IPS-18a (cell line): ENCODE results near the gene TNFRSF12A.
"Not testable (repeated sequence)": the region's sequence is repeated elsewhere in the genome, so short reads cannot be mapped to it uniquely, and the experiment has no call there.

Experiments used
- H3K27ac ChIP-seq: one replicate; pipeline ENCODE4 v1.5.1; 2013; ENCODE audit warnings: low read length
- H3K27me3 ChIP-seq: one replicate; pipeline ENCODE4 v1.6.1; 2013; ENCODE audit warnings: mild to moderate bottlenecking, low read length; ENCODE audit not compliant: control insufficient read depth, insufficient read depth
- H3K36me3 ChIP-seq: one replicate; pipeline ENCODE4 v1.6.1; 2013; ENCODE audit warnings: low read depth, low read length; ENCODE audit not compliant: control insufficient read depth
- H3K4me1 ChIP-seq: one replicate; pipeline ENCODE4 v1.6.1; 2013; ENCODE audit warnings: low read depth, low read length; ENCODE audit not compliant: control insufficient read depth
- H3K4me3 ChIP-seq: one replicate; pipeline ENCODE4 v1.5.1; 2013; ENCODE audit warnings: low read length
- H3K9ac ChIP-seq: one replicate; pipeline ENCODE4 v1.6.1; 2013; ENCODE audit warnings: mild to moderate bottlenecking, low read length, moderate library complexity
- H3K9me3 ChIP-seq: one replicate; pipeline ENCODE4 v1.6.1; 2013; ENCODE audit warnings: low read depth, low read length; ENCODE audit not compliant: control insufficient read depth

The TNFRSF12A gene

GRCh38 chr16:3047387-3047720 lies 27.2 kb downstream of the TNFRSF12A start:
- Histone ChIP-seq H3K36me3 (no peaks in the 10 kb centered on the region), H3K4me3 (peak overlapping the region; percentile 70), H3K9ac (peak overlapping the region; percentile 42), H3K4me1 (no peaks in the 10 kb centered on the region), H3K27ac (no peak overlapping the region), H3K27me3 (peaks cover 39% of the 10 kb centered on the region), H3K9me3 (no peaks in the 10 kb centered on the region)

DNA sequence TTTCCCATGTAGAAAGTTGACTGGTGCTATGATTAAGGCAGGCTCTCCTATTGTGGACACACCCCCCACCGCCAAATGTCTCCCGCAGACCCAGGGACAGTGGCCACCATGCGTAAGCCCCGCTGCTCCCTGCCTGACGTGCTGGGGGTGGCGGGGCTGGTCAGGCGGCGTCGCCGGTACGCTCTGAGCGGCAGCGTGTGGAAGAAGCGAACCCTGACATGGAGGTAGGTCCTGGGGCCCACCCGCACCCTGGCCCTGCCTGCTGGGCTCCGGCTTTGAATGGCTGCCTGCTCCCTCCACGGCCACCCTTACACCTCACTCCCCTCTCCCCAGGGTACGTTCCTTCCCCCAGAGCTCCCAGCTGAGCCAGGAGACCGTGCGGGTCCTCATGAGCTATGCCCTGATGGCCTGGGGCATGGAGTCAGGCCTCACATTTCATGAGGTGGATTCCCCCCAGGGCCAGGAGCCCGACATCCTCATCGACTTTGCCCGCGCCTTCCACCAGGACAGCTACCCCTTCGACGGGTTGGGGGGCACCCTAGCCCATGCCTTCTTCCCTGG lies 29.8 kb downstream of the TNFRSF12A start:
- H3K36me3 ChIP-seq, result no peaks in the 10 kb centered on the region
- H3K4me1 ChIP-seq, result no peaks in the 10 kb centered on the region
- H3K4me3 ChIP-seq, result no peak overlapping the region
- no peaks in the 10 kb centered on the region for H3K9me3 ChIP-seq
- no peak overlapping the region for H3K9ac ChIP-seq
- H3K27ac ChIP-seq, result no peak overlapping the region
- peaks cover 27% of the 10 kb centered on the region for H3K27me3 ChIP-seq

DNA sequence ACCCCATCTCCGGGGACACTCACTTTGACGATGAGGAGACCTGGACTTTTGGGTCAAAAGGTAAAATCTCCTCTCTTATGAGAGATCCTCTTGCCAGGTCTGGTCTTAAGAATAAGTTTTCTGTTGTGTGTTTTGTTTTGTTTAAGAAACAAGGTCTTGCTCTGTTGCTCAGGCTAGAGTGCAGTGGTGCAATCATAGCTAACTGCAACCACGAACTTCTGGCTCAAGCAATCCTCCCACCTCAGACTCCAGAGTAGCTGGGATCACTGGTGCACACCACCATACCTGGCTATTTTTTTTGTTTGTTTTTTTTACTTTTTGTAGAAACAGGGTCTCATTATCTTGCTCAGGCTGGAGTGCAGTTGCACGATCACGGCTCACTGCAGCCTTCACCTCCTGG lies 30.3 kb downstream of the TNFRSF12A start:
- no peak overlapping the region for H3K4me3 ChIP-seq
- H3K9ac ChIP-seq, result no peak overlapping the region
- H3K4me1 ChIP-seq, result peaks cover 1% of the 10 kb centered on the region
- H3K9me3 ChIP-seq, result no peaks in the 10 kb centered on the region
- no peaks in the 10 kb centered on the region for H3K36me3 ChIP-seq
- no peak overlapping the region for H3K27ac ChIP-seq
- H3K27me3 ChIP-seq, result peaks cover 24% of the 10 kb centered on the region

- peaks cover 24% of the 10 kb centered on the region for H3K27me3 ChIP-seq
- H3K4me1 ChIP-seq, result peaks cover 4% of the 10 kb centered on the region
- no peak overlapping the region for H3K27ac ChIP-seq
- H3K4me3 ChIP-seq, result no peak overlapping the region
- no peaks in the 10 kb centered on the region for H3K9me3 ChIP-seq
- no peak overlapping the region for H3K9ac ChIP-seq
- no peaks in the 10 kb centered on the region for H3K36me3 ChIP-seq
These were observed 30.8 kb downstream of the TNFRSF12A start for GRCh38 chr16:3051009-3051408.

DNA sequence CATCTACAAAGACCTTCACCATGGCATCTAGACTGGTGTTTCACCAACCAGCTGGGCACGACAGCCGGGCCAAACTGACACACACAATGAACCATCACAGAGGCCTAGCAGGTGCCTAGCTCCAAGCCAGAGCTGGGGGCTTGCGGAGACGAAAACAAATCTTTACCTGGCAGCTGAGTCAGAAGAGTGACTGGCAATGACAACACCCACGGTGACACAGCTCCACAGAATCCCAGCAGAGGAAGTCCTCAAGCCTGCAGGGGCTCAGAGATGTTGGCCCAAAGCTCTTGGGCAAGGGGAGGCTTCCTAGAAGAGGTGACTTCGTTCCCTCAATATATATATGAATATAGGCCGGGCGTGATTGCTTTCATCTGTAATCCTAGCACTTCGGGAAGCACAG lies 31.3 kb downstream of the TNFRSF12A start:
- no peak overlapping the region for H3K4me3 ChIP-seq
- H3K9ac ChIP-seq, result no peak overlapping the region
- no peaks in the 10 kb centered on the region for H3K36me3 ChIP-seq
- no peaks in the 10 kb centered on the region for H3K9me3 ChIP-seq
- peaks cover 4% of the 10 kb centered on the region for H3K4me1 ChIP-seq
- no peak overlapping the region for H3K27ac ChIP-seq
- H3K27me3 ChIP-seq, result peaks cover 24% of the 10 kb centered on the region

GRCh38 chr16:3052571-3053329 lies 32.6 kb downstream of the TNFRSF12A start:
- H3K36me3 ChIP-seq, H3K27ac ChIP-seq, H3K9ac ChIP-seq, H3K9me3 ChIP-seq, H3K4me1 ChIP-seq, H3K4me3 ChIP-seq: not testable (repeated sequence)
- peaks cover 16% of the 10 kb centered on the region for H3K27me3 ChIP-seq

DNA sequence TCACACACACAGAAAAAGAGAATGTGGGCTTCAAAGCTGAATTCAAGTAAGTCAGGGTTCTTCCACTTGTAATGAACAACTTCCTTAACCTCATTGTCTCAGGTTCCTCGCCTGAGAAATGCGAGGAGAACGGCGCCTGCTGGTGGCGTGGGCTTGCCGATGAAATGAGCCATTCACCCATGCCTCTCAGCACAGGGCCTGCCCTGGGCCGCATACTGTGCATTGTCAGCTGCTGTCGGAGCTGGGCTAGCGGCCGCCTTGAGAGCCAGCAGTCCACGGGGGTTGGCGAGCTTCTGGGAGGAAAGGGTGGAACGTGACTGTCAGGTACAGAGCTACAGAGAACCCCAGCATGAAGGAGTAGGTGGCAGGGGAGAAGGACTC lies 33.2 kb downstream of the TNFRSF12A start:
- H3K4me3 ChIP-seq, H3K36me3 ChIP-seq, H3K4me1 ChIP-seq, H3K27ac ChIP-seq, H3K9me3 ChIP-seq, H3K9ac ChIP-seq: not testable (repeated sequence)
- peaks cover 14% of the 10 kb centered on the region for H3K27me3 ChIP-seq

DNA sequence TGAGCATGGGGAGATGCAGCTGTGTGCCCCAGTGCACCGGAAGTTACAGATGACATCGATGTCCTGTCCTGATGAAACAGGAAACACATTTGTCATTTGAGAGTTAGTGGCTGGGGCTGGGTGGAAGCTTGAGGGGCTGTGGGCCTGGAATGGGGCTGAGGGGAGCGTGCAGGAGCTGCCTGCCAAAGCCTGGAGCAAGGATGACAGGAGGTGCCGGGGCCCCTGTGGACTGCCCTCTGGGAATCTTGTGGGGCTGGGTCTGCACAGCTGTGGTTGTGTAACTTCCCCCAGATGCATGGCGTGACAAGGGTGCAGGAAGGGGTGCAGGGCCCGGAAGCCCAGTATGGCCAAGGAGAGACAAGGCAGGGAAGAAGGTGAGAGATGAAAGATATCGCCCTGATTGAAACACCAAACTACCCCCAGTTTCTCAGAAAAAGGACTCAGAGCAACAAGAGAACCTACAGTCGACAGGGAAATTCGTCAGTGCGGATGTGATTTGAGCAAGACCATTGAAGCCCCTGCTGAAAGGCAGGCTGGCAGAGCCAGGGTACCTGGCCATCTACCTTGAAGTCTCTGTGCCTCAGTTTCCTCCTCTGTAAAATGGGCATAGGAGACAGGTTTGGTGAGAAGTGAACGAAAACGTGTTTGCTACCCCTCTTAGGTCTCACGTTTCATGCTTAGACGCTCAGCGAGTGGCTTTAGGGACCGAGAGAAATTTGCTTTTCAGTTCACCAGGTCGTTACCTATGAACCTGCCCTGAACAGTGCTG lies 35.0 kb downstream of the TNFRSF12A start:
- Histone ChIP-seq H3K36me3 (no peaks in the 10 kb centered on the region), H3K4me3 (no peak overlapping the region), H3K27me3 (peaks cover 8% of the 10 kb centered on the region), H3K27ac (no peak overlapping the region), H3K9ac (no peak overlapping the region), H3K4me1 (peaks cover 4% of the 10 kb centered on the region), H3K9me3 (no peaks in the 10 kb centered on the region)

GRCh38 chr16:3055734-3056115 lies 35.6 kb downstream of the TNFRSF12A start:
- H3K9me3 ChIP-seq, H3K27ac ChIP-seq, H3K4me1 ChIP-seq, H3K4me3 ChIP-seq, H3K36me3 ChIP-seq, H3K9ac ChIP-seq, H3K27me3 ChIP-seq: not testable (repeated sequence)

DNA sequence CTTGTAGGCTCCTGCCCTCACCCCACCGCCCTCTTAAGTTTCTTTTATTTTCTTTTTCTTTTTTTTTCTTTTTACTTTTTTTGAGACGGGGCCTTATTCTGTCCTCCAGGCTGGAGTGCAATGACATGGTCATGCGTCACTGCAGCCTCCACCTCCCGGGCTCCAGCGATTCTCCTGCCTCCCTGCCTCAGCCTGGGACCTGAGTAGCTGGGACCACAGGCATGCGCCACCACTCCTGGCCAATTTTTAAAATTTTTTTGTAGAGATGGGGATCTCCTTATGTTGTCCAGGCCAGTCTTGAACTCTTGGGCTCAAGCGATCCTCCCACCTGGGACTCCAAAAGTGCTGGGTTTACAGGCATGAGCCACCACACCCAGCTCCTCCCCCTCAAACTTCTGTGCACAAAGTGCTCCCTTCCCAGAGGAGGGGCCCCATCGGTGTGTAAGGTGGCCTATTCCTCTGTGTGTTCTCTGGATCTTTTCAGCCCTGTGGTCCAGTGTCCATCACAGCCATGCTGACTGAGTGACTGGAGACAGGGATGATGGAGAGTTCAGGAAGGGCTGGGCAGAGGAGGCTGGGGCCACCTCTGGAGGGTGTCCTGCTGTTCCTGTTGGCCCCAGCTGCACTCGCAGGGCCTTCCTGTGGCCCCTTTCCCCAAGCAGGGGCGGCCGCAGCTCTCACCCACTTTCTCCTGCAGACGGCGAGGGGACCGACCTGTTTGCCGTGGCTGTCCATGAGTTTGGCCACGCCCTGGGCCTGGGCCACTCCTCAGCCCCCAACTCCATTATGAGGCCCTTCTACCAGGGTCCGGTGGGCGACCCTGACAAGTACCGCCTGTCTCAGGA lies 36.4 kb downstream of the TNFRSF12A start:
- Histone ChIP-seq H3K4me3 (no peak overlapping the region), H3K9me3 (no peaks in the 10 kb centered on the region), H3K27me3 (peaks cover 8% of the 10 kb centered on the region), H3K27ac (no peak overlapping the region), H3K4me1 (peaks cover 4% of the 10 kb centered on the region), H3K36me3 (no peaks in the 10 kb centered on the region), H3K9ac (no peak overlapping the region)
